OCI-LY7 (cell line): ENCODE results near the gene DDX55. TPM values are rescaled to one million over a fixed set of nuclear protein-coding genes. Genes with fewer than 3 reads are reported as not detected.

Experiments
- BruUV-seq: library from RNA; stranded (reverse); fragments of 400-500 nt; replicated peaks from 2 replicates; lab custom pipeline; 2021; lab: Mats Ljungman, UMichigan
- CTCF ChIA-PET: fragments of 300-600 bp; sonication (Branson Sonifier 250); formaldehyde crosslinking; loops from one replicate; lab custom pipeline; 2022; ENCODE audit warnings: antibody characterized with exemption; ENCODE audit not compliant: unreplicated experiment; lab: Charles Lee
- POLR2A ChIA-PET: fragments of 300-600 bp; sonication (Branson Sonifier 250); formaldehyde crosslinking; loops from one replicate; lab custom pipeline; 2022; ENCODE audit warnings: antibody characterized with exemption; lab: Charles Lee
- DNase-seq: peaks from one replicate; pipeline ENCODE4 v3.0.0-alpha.2; 2015; ENCODE audit warnings: low spot score
- H2AFZ ChIP-seq: fragments of 200-600 bp; sonication (generic), shearing (Covaris generic); 2 replicates; pipeline ENCODE4 v1.6.1; 2014; ENCODE audit warnings: mild to moderate bottlenecking, antibody characterized with exemption, low read length, moderate library complexity
- H3K27ac ChIP-seq: fragments of 200-600 bp; sonication (generic); 2 replicates; pipeline ENCODE4 v1.5.1; 2014; ENCODE audit warnings: mixed run types, low read depth, mild to moderate bottlenecking, moderate library complexity, low read length, inconsistent platforms; ENCODE audit not compliant: poor library complexity, severe bottlenecking
- H3K36me3 ChIP-seq: fragments of 200-600 bp; sonication (generic); 2 replicates; pipeline ENCODE4 v1.6.1; 2014; ENCODE audit warnings: mild to moderate bottlenecking, antibody characterized with exemption, low read length, moderate library complexity, mixed read lengths; ENCODE audit not compliant: insufficient read depth
- H3K4me1 ChIP-seq: fragments of 200-600 bp; sonication (generic); 2 replicates; pipeline ENCODE4 v1.5.1; 2014; ENCODE audit warnings: mild to moderate bottlenecking, low read length; ENCODE audit not compliant: insufficient read depth, poor library complexity, severe bottlenecking
- H3K4me2 ChIP-seq: fragments of 200-600 bp; sonication (generic); 2 replicates; pipeline ENCODE4 v1.6.1; 2014; ENCODE audit warnings: mild to moderate bottlenecking, low read length
- H3K4me3 ChIP-seq: fragments of 200-600 bp; sonication (generic); 2 replicates; pipeline ENCODE4 v1.5.1; 2014; ENCODE audit warnings: mild to moderate bottlenecking, low read depth, low read length; ENCODE audit not compliant: poor library complexity, severe bottlenecking
- H3K79me2 ChIP-seq: fragments of 200-600 bp; sonication (generic); 2 replicates; pipeline ENCODE4 v1.6.1; 2016; ENCODE audit warnings: low read depth, mild to moderate bottlenecking, low read length, moderate library complexity, mixed read lengths; ENCODE audit not compliant: insufficient read depth
- H3K9me2 ChIP-seq: fragments of 200-600 bp; sonication (generic); 2 replicates; pipeline ENCODE4 v1.6.1; 2016; ENCODE audit warnings: mild to moderate bottlenecking, low read length, mixed read lengths; ENCODE audit not compliant: insufficient read depth
- H3K9me3 ChIP-seq: fragments of 200-600 bp; sonication (generic); 2 replicates; pipeline ENCODE4 v1.6.1; 2014; ENCODE audit warnings: mild to moderate bottlenecking, mixed run types, low read length, mixed read lengths
- H4K20me1 ChIP-seq: fragments of 200-600 bp; sonication (generic); 2 replicates; pipeline ENCODE4 v1.6.1; 2014; ENCODE audit warnings: mild to moderate bottlenecking, antibody characterized with exemption, low read length, moderate library complexity, mixed read lengths; ENCODE audit not compliant: insufficient read depth
- EZH2phosphoT487 ChIP-seq: fragments of 200-600 bp; sonication (generic); IDR thresholded peaks from 2 replicates; pipeline ENCODE4 v1.6.1; 2018; ENCODE audit warnings: low read depth, borderline replicate concordance, mild to moderate bottlenecking, mixed run types, antibody characterized with exemption, low read length, moderate library complexity, mixed read lengths
- intact Hi-C: fragments of 100-400 bp; cut with micrococcal nuclease; formaldehyde crosslinking; loops from one replicate; pipeline ENCODE4 v1.10.0; 2022; ENCODE audit not compliant: unreplicated experiment
- total RNA-seq, 2 experiments: library from RNA; depleted of rRNA in 1 of 2; stranded (reverse); fragments of >200 nt in 1 of 2; shearing (Covaris generic) in 1 of 2; gene quantifications; 2 replicates each; pipeline ENCODE4 v1.2.3, GENCODE V29; 2014 to 2022
- TF ChIP-seq, protein P1 (sequence below): fragments of 200-600 bp; sonication (generic); conservative IDR thresholded peaks from 2 replicates; pipeline ENCODE4 v1.5.1; 2014; ENCODE audit warnings: mild to moderate bottlenecking, antibody characterized with exemption, low read length, moderate library complexity, mixed read lengths

Gene DDX55
- total RNA-seq, 2 experiments from 2014 or later, result 48.7 to 56.6 TPM

DNA sequence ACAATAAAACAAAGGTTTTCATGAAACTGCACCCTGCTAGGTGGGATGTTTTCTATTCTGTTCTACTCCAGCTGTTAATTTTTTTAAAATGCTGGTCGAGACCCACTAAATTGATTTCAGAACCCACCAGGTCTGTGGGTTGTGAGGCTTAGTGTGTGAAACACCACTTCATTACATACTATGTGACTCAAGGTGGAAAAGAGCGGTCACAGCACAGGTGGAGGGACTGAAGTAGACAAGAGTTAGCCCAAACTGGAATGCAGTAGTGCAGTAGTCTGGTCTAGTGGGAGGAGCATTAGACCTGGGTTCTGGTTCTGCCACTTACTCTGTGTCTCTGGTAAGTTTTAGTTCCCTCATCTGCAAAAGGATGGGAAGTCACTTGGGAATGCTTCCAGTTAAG is 12.2 kb downstream of the DDX55 start:
- Histone ChIP-seq H3K4me2 (no peak overlapping the region), H3K9me3 (no peaks in the 10 kb centered on the region), H3K79me2 (0 out of 2 replicates have a peak, but pooled peaks cover 4% of the 10 kb centered on the region), H3K27ac (no peak overlapping the region), H3K36me3 (peaks cover 94% of the 10 kb centered on the region), H4K20me1 (no peaks in the 10 kb centered on the region; the same call in 1 of the 2 replicates), H3K4me3 (no peak overlapping the region), H3K4me1 (no peaks in the 10 kb centered on the region), H2AFZ (no peak overlapping the region), H3K9me2 (no peaks in the 10 kb centered on the region)
- ChIA-PET CTCF (no interaction called here), POLR2A (interaction anchor here (1.0 kb wide), 1 partner anchor 11 kb away, joined by 6 read pairs; no protein-coding TSS in a partner anchor)
- no peak for DNase-seq
- BruUV-seq, result no TSS peak
- no peak for TF ChIP-seq EZH2phosphoT487
- TF ChIP-seq, protein P1, sequence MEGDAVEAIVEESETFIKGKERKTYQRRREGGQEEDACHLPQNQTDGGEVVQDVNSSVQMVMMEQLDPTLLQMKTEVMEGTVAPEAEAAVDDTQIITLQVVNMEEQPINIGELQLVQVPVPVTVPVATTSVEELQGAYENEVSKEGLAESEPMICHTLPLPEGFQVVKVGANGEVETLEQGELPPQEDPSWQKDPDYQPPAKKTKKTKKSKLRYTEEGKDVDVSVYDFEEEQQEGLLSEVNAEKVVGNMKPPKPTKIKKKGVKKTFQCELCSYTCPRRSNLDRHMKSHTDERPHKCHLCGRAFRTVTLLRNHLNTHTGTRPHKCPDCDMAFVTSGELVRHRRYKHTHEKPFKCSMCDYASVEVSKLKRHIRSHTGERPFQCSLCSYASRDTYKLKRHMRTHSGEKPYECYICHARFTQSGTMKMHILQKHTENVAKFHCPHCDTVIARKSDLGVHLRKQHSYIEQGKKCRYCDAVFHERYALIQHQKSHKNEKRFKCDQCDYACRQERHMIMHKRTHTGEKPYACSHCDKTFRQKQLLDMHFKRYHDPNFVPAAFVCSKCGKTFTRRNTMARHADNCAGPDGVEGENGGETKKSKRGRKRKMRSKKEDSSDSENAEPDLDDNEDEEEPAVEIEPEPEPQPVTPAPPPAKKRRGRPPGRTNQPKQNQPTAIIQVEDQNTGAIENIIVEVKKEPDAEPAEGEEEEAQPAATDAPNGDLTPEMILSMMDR, result no peak
- intact Hi-C loops, result no loop called here

DNA sequence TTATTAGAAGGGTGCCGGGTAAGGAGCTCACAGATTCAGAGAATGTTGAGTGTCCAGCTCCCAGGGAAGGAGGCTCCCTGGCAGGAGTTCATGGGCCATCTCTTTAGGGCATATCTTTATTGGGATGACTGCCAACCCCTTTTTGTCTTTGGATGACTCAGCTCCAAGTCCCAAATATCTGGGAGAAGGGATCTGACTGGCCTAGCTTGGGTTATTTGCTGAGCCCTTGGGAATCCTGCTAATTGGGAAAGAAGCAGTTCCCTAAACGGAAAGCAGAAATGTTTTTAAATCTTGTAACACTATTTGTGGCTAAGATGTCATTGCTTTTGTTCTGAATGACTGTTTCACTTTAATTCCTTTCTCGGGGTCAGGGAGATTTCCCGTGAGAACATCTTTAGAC is 12.6 kb downstream of the DDX55 start:
- Histone ChIP-seq H3K79me2 (0 out of 2 replicates have a peak, but pooled peaks cover 4% of the 10 kb centered on the region), H3K4me2 (no peak overlapping the region), H3K9me3 (no peaks in the 10 kb centered on the region), H3K4me3 (no peak overlapping the region), H4K20me1 (no peaks in the 10 kb centered on the region; the same call in 1 of the 2 replicates), H3K4me1 (no peaks in the 10 kb centered on the region), H2AFZ (no peak overlapping the region), H3K9me2 (no peaks in the 10 kb centered on the region), H3K27ac (no peak overlapping the region), H3K36me3 (peaks cover 94% of the 10 kb centered on the region)
- DNase-seq, result no peak
- ChIA-PET CTCF (no interaction called here), POLR2A (no interaction called here)
- intact Hi-C loops, result no loop called here
- no peak for TF ChIP-seq EZH2phosphoT487
- TF ChIP-seq, protein P1, result no peak
- no TSS peak for BruUV-seq

GRCh38 chr12:123617144-123617543 is 15.2 kb downstream of the DDX55 start:
- Histone ChIP-seq H3K9me2 (no peaks in the 10 kb centered on the region), H3K4me2 (no peak overlapping the region), H3K4me1 (no peaks in the 10 kb centered on the region), H2AFZ (no peak overlapping the region), H3K36me3 (peaks cover 96% of the 10 kb centered on the region), H3K79me2 (no peaks in the 10 kb centered on the region), H3K4me3 (no peak overlapping the region), H3K27ac (no peak overlapping the region), H3K9me3 (no peaks in the 10 kb centered on the region), H4K20me1 (peaks cover under 1% of the 10 kb centered on the region)
- no peak for DNase-seq
- ChIA-PET CTCF (no interaction called here), POLR2A (no interaction called here)
- no TSS peak for BruUV-seq
- intact Hi-C loops, result no loop called here
- TF ChIP-seq EZH2phosphoT487, result no peak
- TF ChIP-seq, protein P1, result no peak
